ENCODE measurements around the gene RNF183. TPM values are rescaled to one million over a fixed set of nuclear protein-coding genes. Genes with fewer than 3 reads are reported as not detected.
A peak's percentile ranks its signal among the peaks of the same experiment; 100 is the strongest.

The RNF183 gene
- total and polyA plus RNA-seq, 7 donors = 2.3 TPM; not detected in 6

GRCh38 chr9:113350107-113350661 is 47.0 kb upstream of the RNF183 start:
- no peaks in the 10 kb centered on the region for H3K9me3 ChIP-seq
- H3K27ac ChIP-seq = peak overlapping the region in 2 of 4 donors; percentile 15 to 56
- peaks cover 0 to 16% (median 15%) of the 10 kb centered on the region in 4 donors for H3K4me1 ChIP-seq
- TF ChIP-seq EP300 (IDR thresholded peaks at IDR 0.05) (no peak), CTCF (IDR thresholded peaks at IDR 0.05) (no peak), POLR2A (IDR thresholded peaks at IDR 0.05) (no peak), POLR2AphosphoS5 (IDR thresholded peaks at IDR 0.05) (no peak)
- 2 to 9% methylated on average over 14 of the region's 14 CpGs for WGBS, 2 donors
- no peak for DNase-seq
- H3K4me3 ChIP-seq = peak overlapping the region; percentile 31 to 59 (median 57)
- intact Hi-C loops (cut with DNase I) = no loop called here
- H3K27me3 ChIP-seq = peaks cover 0 to 25% (median 2%) of the 10 kb centered on the region in 3 donors
- H3K36me3 ChIP-seq = no peaks in the 10 kb centered on the region

- Histone ChIP-seq H3K27me3 (peaks cover 0 to 25% (median 2%) of the 10 kb centered on the region in 3 donors), H3K4me1 (peaks cover 0 to 21% (median 18%) of the 10 kb centered on the region in 4 donors), H3K4me3 (peak within 1 kb of the TSS; percentile 31 to 59 (median 57)), H3K27ac (peak within 1 kb of the TSS in 3 of 4 donors; percentile 15 to 56 (median 38)), H3K9me3 (no peaks in the 10 kb centered on the region), H3K36me3 (no peaks in the 10 kb centered on the region)
- no peak for DNase-seq
- no peak for TF ChIP-seq CTCF (IDR thresholded peaks at IDR 0.05)
- TF ChIP-seq POLR2AphosphoS5 (IDR thresholded peaks at IDR 0.05) = no peak
- TF ChIP-seq EP300 (IDR thresholded peaks at IDR 0.05) = no peak
- no peak for TF ChIP-seq POLR2A (IDR thresholded peaks at IDR 0.05)
- intact Hi-C loops (cut with DNase I) = loop anchor here (2.0 to 10.0 kb wide), 2 partner anchors 51 to 235 kb away; partner anchors contain the start of gene ALAD
- WGBS, 2 donors = 1% methylated on average over 71 of the region's 71 CpGs
Observed at GRCh38 chr9:113349445-113350094, 46.4 kb upstream of the RNF183 start, which contains the start of gene BSPRY. Gene BSPRY, plus strand, starts transcription at chr9:113349541. Its CDS starts 39 bp downstream, at chr9:113349580.

- H3K27ac ChIP-seq = peak overlapping the region in 2 of 4 donors; percentile 3 to 56
- TF ChIP-seq POLR2AphosphoS5 (IDR thresholded peaks at IDR 0.05) (no peak), POLR2A (IDR thresholded peaks at IDR 0.05) (no peak), EP300 (IDR thresholded peaks at IDR 0.05) (no peak), CTCF (IDR thresholded peaks at IDR 0.05) (no peak)
- peak overlapping the region in 3 of 4 donors; percentile 56 to 59 (median 58) for H3K4me3 ChIP-seq
- intact Hi-C loops (cut with DNase I) = loop anchor here (2.0 to 10.0 kb wide), 2 partner anchors 52 to 236 kb away; partner anchors contain the start of gene ALAD
- no peaks in the 10 kb centered on the region for H3K9me3 ChIP-seq
- no peak for DNase-seq
- 5 to 25% methylated on average over 13 of the region's 13 CpGs for WGBS, 2 donors
- H3K4me1 ChIP-seq = peaks cover 0 to 26% (median 22%) of the 10 kb centered on the region in 4 donors
- H3K27me3 ChIP-seq = peaks cover 0 to 25% (median 2%) of the 10 kb centered on the region in 3 donors
- no peaks in the 10 kb centered on the region for H3K36me3 ChIP-seq
Observed at GRCh38 chr9:113349066-113349444, 45.9 kb upstream of the RNF183 start.

- Histone ChIP-seq H3K9me3 (no peaks in the 10 kb centered on the region), H3K36me3 (no peaks in the 10 kb centered on the region), H3K27me3 (peaks cover 0 to 25% (median 2%) of the 10 kb centered on the region in 3 donors), H3K27ac (no peak overlapping the region), H3K4me3 (no peak overlapping the region), H3K4me1 (peaks cover 0 to 30% (median 27%) of the 10 kb centered on the region in 4 donors)
- 63 to 80% methylated on average over 3 of the region's 3 CpGs for WGBS, 2 donors
- intact Hi-C loops (cut with DNase I) = loop anchor here (2.0 to 10.0 kb wide), 2 partner anchors 52 to 236 kb away; partner anchors contain the start of gene ALAD
- TF ChIP-seq EP300 (IDR thresholded peaks at IDR 0.05) = no peak
- no peak for TF ChIP-seq POLR2AphosphoS5 (IDR thresholded peaks at IDR 0.05)
- TF ChIP-seq CTCF (IDR thresholded peaks at IDR 0.05) = no peak
- TF ChIP-seq POLR2A (IDR thresholded peaks at IDR 0.05) = no peak
- DNase-seq = no peak
Observed at GRCh38 chr9:113348437-113348836, 45.3 kb upstream of the RNF183 start.
